GM18520 (cell line): Measurements from ENCODE around the gene CLIC3.

ENCODE experiments used
- ATAC-seq: cut with Tn5 transposase; IDR thresholded peaks from one replicate; pipeline ENCODE4 v1.9.1; 2021; ENCODE audit not compliant: unreplicated experiment

The CLIC3 gene

GRCh38 chr9:136983656-136984314 is 12.6 kb downstream of the CLIC3 start:
- ATAC-seq = no peak

- ATAC-seq = no peak
Measured at GRCh38 chr9:136983167-136983566, 13.2 kb downstream of the CLIC3 start.

GRCh38 chr9:136982232-136983051 is 13.9 kb downstream of the CLIC3 start, which contains the start of gene LCNL1:
Gene LCNL1, plus strand, starts transcription at chr9:136982993. Its CDS starts 594 bp downstream, at chr9:136983587.
- no peak for ATAC-seq

- ATAC-seq = no peak
Measured at GRCh38 chr9:136981588-136982231, 14.7 kb downstream of the CLIC3 start.

GRCh38 chr9:136980669-136981478 is 15.5 kb downstream of the CLIC3 start:
- ATAC-seq = no peak

GRCh38 chr9:136979769-136980587 is 16.4 kb downstream of the CLIC3 start:
- ATAC-seq = no peak

GRCh38 chr9:136978865-136979544 is 17.4 kb downstream of the CLIC3 start:
- ATAC-seq = no peak

- ATAC-seq = no peak
Measured at GRCh38 chr9:136978073-136978864, 18.1 kb downstream of the CLIC3 start.

GRCh38 chr9:136977649-136978072 is 18.7 kb downstream of the CLIC3 start:
- no peak for ATAC-seq

- ATAC-seq = no peak
Measured at GRCh38 chr9:136977223-136977622, 19.1 kb downstream of the CLIC3 start, which contains the start of gene PTGDS. Gene PTGDS, plus strand, starts transcription at chr9:136977504. Its CDS starts 75 bp downstream, at chr9:136977579.

GRCh38 chr9:136975644-136976043 is 20.7 kb downstream of the CLIC3 start:
- ATAC-seq = no peak

- ATAC-seq = no peak
Measured at GRCh38 chr9:136974817-136975535, 21.4 kb downstream of the CLIC3 start.

- ATAC-seq = no peak
Measured at GRCh38 chr9:136973618-136974617, 22.4 kb downstream of the CLIC3 start.

GRCh38 chr9:136972743-136973142 is 23.6 kb downstream of the CLIC3 start:
- no peak for ATAC-seq

- ATAC-seq = no peak
Measured at GRCh38 chr9:136972335-136972734, 24.0 kb downstream of the CLIC3 start.

- no peak for ATAC-seq
Measured at GRCh38 chr9:136971746-136972145, 24.6 kb downstream of the CLIC3 start.

- no peak for ATAC-seq
Measured at GRCh38 chr9:136970361-136970760, 26.0 kb downstream of the CLIC3 start.
